ENCODE data around the gene COG7.
A peak's percentile ranks its signal among the peaks of the same experiment; 100 is the strongest.

The COG7 gene

GRCh38 chr16:23409522-23409921 is 43.5 kb downstream of the COG7 start:
- no peak for FAIRE-seq

DNA sequence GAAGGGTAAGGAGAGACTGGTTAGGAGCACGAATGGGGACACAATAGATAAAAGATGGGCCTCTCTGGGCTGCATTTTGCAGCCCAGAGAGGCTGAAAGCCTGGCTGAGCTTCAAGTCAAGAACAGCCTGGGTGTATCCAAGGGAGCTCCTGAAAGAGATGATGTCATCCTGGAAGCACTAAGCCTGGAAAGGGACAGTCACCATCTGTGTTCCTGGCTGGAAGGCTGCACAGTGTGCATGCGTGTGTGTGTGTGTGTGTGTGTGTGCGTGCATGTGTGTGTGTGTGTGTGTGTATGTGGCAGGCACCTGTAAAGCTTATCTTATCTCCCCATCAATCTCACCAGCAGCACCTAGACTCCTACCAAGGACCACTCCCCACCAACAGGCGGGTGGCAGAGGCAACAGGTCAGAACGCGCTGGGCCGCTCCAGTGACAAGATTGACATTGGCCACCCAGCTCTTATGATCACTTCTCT is 44.1 kb downstream of the COG7 start:
- no peak for FAIRE-seq
- DNase-seq (ENCODE audit: insufficient read length, low spot score): peak; percentile 79

More at GRCh38 chr16:23409522-23409921, 43.5 kb downstream of the COG7 start:
- no peak for TF ChIP-seq CTCF (IDR thresholded peaks at IDR 0.05; ENCODE audit: insufficient read depth, missing control alignments)
- DNase-seq (ENCODE audit: insufficient read length, low spot score): no peak

DNA sequence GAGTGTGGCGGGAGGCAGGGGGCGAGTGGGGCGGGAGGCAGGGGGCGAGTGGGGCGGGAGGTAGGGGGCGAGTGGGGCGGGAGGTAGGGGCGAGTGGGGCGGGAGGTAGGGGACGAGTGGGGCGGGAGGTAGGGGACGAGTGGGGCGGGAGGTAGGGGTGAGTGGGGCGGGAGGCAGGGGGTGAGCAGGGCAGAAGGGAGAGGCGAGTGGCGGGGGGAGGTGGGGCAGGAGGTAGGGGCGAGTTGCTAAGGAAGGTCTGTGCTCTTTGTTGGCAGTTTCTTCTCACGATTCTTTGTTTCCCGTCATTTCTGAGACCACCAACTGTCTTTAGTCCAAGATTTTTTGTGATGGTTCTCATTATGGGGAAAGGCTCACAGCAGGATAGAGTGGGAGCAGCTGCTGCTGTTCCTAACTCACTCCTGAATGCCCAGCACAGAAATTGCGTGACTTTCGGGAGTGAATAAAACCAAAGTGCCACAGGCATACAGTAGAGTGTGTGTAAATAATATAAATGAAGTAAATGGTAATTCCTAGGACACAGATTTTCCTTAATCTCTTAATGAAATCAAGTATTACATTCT is 44.7 kb downstream of the COG7 start:
- FAIRE-seq: no peak
- no peak for TF ChIP-seq CTCF (IDR thresholded peaks at IDR 0.05; ENCODE audit: insufficient read depth, missing control alignments)
- no peak for DNase-seq (ENCODE audit: insufficient read length, low spot score)

More for the DNA sequence above, 44.1 kb downstream of the COG7 start:
- TF ChIP-seq CTCF (IDR thresholded peaks at IDR 0.05; ENCODE audit: insufficient read depth, missing control alignments): no peak

DNA sequence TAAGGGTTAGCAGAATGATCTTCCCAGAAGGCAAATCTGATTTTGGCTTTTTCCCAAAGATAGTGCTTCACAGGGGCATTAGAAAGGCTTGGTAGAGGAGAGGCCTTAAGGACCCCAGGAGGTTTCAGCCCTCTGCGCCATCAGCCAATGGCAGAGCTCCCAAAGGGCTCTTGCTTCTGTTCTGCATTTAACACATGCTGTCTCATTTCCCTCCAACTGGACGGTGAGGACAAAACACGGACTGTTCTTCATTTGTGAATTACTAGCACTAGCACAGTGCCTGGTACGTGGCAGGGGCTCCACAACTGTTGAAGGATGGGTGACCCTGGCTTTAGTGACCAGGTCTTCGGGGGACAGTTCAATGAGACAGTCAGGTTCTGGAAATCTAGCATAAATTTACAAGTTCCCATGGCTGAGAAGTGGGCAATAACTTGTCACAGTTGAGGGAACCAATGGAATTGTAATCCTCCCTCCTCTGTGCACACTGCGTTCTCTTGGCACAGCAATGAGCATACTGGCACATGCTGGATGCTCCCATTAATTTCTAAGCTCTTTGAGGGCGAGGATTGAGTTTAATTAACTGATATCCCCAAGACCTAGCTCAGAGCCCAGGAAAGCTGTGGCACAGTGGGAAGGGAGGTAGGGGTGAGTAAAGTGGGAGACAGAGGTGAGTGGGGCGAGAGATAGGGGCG is 45.4 kb downstream of the COG7 start:
- TF ChIP-seq CTCF (IDR thresholded peaks at IDR 0.05; ENCODE audit: insufficient read depth, missing control alignments): no peak
- DNase-seq (ENCODE audit: insufficient read length, low spot score) (no peak), FAIRE-seq (no peak)

DNA sequence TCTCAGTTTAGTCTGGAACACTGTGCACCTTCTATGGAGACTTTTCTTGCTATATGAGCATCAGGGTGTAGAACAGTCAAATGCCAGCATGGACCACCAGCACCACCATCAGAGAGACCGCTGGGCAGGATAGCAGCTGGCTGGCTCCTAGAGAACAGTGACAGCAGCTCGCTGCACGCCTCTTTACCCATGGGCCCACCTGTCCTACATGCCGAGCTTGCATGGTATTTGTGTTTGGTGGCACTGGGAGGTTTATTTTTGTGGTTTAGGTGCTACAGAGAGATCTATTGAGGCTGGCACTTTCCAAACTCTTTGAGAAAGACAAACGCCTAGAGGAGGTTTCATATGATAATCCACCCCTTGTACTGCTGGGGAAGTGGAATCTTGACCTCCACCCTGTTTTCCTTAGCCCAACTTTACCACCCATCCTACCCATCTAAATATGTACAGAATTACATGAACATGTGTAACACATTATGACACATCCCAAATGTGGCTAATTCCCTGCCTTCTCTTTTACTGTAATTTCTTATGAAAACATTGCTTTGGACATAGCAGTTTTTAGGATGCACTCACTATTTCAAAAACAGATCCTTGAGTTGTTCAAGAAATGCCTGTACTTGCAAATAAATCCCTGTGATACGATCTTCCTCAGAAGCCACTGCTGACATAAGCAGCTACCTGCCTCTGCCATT is 46.3 kb downstream of the COG7 start:
- DNase-seq (ENCODE audit: insufficient read length, low spot score) (no peak), FAIRE-seq (no peak)

DNA sequence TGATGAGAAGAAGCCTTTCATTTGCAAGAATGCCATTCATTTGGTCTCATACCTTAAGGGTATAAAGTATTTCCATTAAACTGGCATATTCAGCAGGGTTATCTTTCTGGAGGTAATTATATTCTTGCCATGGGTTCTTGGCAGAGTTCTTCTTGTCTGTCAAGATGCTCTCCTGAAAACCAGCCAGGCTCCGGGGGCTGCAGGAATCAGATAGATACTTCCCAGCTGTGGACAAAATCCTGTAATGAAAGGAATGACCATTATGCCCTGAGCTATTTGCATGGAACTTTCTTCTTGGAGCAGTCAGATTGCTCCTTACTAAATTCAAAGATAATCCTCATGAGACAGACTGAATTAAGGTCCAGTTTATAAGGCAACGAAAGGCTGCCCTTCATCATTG is 47.0 kb downstream of the COG7 start:
- no peak for TF ChIP-seq CTCF (IDR thresholded peaks at IDR 0.05; ENCODE audit: insufficient read depth, missing control alignments)
- FAIRE-seq (no peak), DNase-seq (ENCODE audit: insufficient read length, low spot score) (no peak)

More for the DNA sequence above, 46.3 kb downstream of the COG7 start:
- no peak for TF ChIP-seq CTCF (IDR thresholded peaks at IDR 0.05; ENCODE audit: insufficient read depth, missing control alignments)

All from D721Med (cell line).